H1 (cell line): ENCODE measurements around the gene HS3ST3B1. TPM values are rescaled to one million over a fixed set of nuclear protein-coding genes. Genes with fewer than 3 reads are reported as not detected.
A peak's percentile ranks its signal among the peaks of the same experiment; 100 is the strongest.

Experiments
- CTCF ChIA-PET: fragments of 300-600 bp; sonication (Branson Sonifier 250); formaldehyde crosslinking; loops from one replicate; lab custom pipeline; 2021; ENCODE audit not compliant: partially characterized antibody; lab: Charles Lee
- POLR2A ChIA-PET: fragments of 300-600 bp; sonication (Branson Sonifier 250); formaldehyde crosslinking; loops from one replicate; lab custom pipeline; 2021; ENCODE audit warnings: inconsistent platforms; ENCODE audit not compliant: partially characterized antibody; lab: Charles Lee
- DNase-seq, 2 experiments: peaks; one replicate each; pipeline versions ENCODE4 v3.0.0 to v3.0.0-alpha.2; 2010 to 2022; ENCODE audit warnings: low spot score in 2 of 2, low read depth in 1 of 2, mixed read lengths in 1 of 2
- FAIRE-seq: peaks from 2 replicates; lab custom pipeline; 2011; peaks lifted over from hg19 to GRCh38; lab: Jason Lieb, UNC
- H2AFZ ChIP-seq: 2 replicates; pipeline ENCODE4 v1.8.1; 2012; ENCODE audit warnings: low read length, inconsistent platforms
- H2AK5ac ChIP-seq: 2 replicates; pipeline ENCODE4 v1.6.1; 2013; ENCODE audit warnings: low read depth, low read length
- H2BK120ac ChIP-seq: replicated peaks from 2 replicates; pipeline ENCODE3; 2013; ENCODE audit warnings: low read depth, low read length, inconsistent platforms
- H2BK12ac ChIP-seq: 2 replicates; pipeline ENCODE4 v1.6.1; 2013; ENCODE audit warnings: low read depth, low read length
- H2BK15ac ChIP-seq: 2 replicates; pipeline ENCODE4 v1.6.1; 2013; ENCODE audit warnings: low read length
- H2BK20ac ChIP-seq: 2 replicates; pipeline ENCODE4 v1.6.1; 2013; ENCODE audit warnings: low read length
- H2BK5ac ChIP-seq: 2 replicates; pipeline ENCODE4 v1.6.1; 2013; ENCODE audit warnings: low read depth, low read length
- H3K14ac ChIP-seq: 2 replicates; pipeline ENCODE4 v1.6.1; 2013; ENCODE audit warnings: inconsistent platforms; ENCODE audit not compliant: insufficient read length
- H3K18ac ChIP-seq: 2 replicates; pipeline ENCODE4 v1.6.1; 2013; ENCODE audit warnings: low read length; ENCODE audit errors: extremely low read depth
- H3K23ac ChIP-seq: 2 replicates; pipeline ENCODE4 v1.6.1; 2013; ENCODE audit warnings: inconsistent platforms; ENCODE audit not compliant: insufficient read length
- H3K23me2 ChIP-seq: 2 replicates; pipeline ENCODE4 v1.6.1; 2013; ENCODE audit warnings: low read depth, low read length
- H3K27ac ChIP-seq: 2 replicates; pipeline ENCODE4 v1.6.1; 2011; ENCODE audit warnings: low read depth, low read length, inconsistent platforms
- H3K27me3 ChIP-seq, 4 experiments: replicated peaks in 1 of 4; 1 replicate in 1 of 4; 2 replicates in 3 of 4; pipeline versions ENCODE4 v1.6.1 to v1.8.1; 2011 to 2013; ENCODE audit warnings: low read length in 3 of 4, mild to moderate bottlenecking in 3 of 4, inconsistent platforms in 2 of 4, mixed read lengths in 2 of 4, moderate library complexity in 1 of 4; ENCODE audit not compliant: control insufficient read depth in 3 of 4, insufficient read depth in 3 of 4; ENCODE audit errors: extremely low read depth in 1 of 4
- H3K36me3 ChIP-seq, 4 experiments: 2 replicates each; pipeline versions ENCODE4 v1.6.1 to v1.8.1; 2011 to 2013; ENCODE audit warnings: mild to moderate bottlenecking in 4 of 4, low read length in 3 of 4, moderate library complexity in 2 of 4, control low read depth in 1 of 4, inconsistent platforms in 1 of 4; ENCODE audit not compliant: insufficient read depth in 4 of 4, control insufficient read depth in 2 of 4
- H3K4ac ChIP-seq: replicated peaks from 2 replicates; pipeline ENCODE3; 2013; ENCODE audit warnings: low read length, low read depth, mixed read lengths, inconsistent platforms; ENCODE audit not compliant: insufficient read length
- H3K4me1 ChIP-seq, 4 experiments: replicated peaks in 1 of 4; 1 replicate in 1 of 4; 2 replicates in 3 of 4; pipeline versions ENCODE4 v1.6.1 to v1.8.1; 2011 to 2013; ENCODE audit warnings: low read length in 3 of 4, inconsistent platforms in 2 of 4, mixed read lengths in 1 of 4; ENCODE audit not compliant: insufficient read depth in 4 of 4, control insufficient read depth in 3 of 4
- H3K4me2 ChIP-seq, 2 experiments: 2 replicates each; pipeline versions ENCODE4 v1.6.1 to v1.8.1; 2011 to 2013; ENCODE audit warnings: low read depth in 2 of 2, low read length in 2 of 2, control low read depth in 1 of 2, inconsistent platforms in 1 of 2, mild to moderate bottlenecking in 1 of 2; ENCODE audit not compliant: insufficient read depth in 1 of 2
- H3K4me3 ChIP-seq, 4 experiments: fragments of 200-600, 300-600 bp in 1 of 4; sonication (generic), shearing (Covaris generic), sonication (Bioruptor Twin) in 1 of 4; 2 replicates each; pipeline versions ENCODE4 v1.5.1 to v1.8.1; 2011 to 2016; ENCODE audit warnings: low read length in 4 of 4, low read depth in 3 of 4, control low read depth in 2 of 4, inconsistent platforms in 2 of 4, mild to moderate bottlenecking in 2 of 4, mixed read lengths in 1 of 4, moderate library complexity in 1 of 4; ENCODE audit not compliant: insufficient read depth in 2 of 4; ENCODE audit errors: extremely low read depth in 1 of 4
- H3K56ac ChIP-seq: replicated peaks from 2 replicates; pipeline ENCODE3; 2013; ENCODE audit warnings: low read depth, mild to moderate bottlenecking, mixed read lengths, low read length, inconsistent platforms; ENCODE audit not compliant: insufficient read length
- H3K79me1 ChIP-seq: 2 replicates; pipeline ENCODE4 v1.6.1; 2013; ENCODE audit warnings: low read depth, low read length, control low read depth
- H3K79me2 ChIP-seq, 2 experiments: 2 replicates each; pipeline versions ENCODE4 v1.6.1 to v1.8.1; 2012 to 2013; ENCODE audit warnings: low read length in 2 of 2, mild to moderate bottlenecking in 2 of 2, inconsistent platforms in 1 of 2; ENCODE audit not compliant: insufficient read depth in 2 of 2, control insufficient read depth in 1 of 2
- H3K9ac ChIP-seq, 4 experiments: replicated peaks in 1 of 4; 1 replicate in 1 of 4; 2 replicates in 3 of 4; pipeline versions ENCODE4 v1.6.1 to v1.8.1; 2011 to 2013; ENCODE audit warnings: low read depth in 3 of 4, low read length in 3 of 4, control low read depth in 2 of 4, mild to moderate bottlenecking in 2 of 4, moderate library complexity in 2 of 4, inconsistent platforms in 1 of 4; ENCODE audit errors: extremely low read depth in 1 of 4
- H3K9me3 ChIP-seq, 2 experiments: 2 replicates each; pipeline versions ENCODE4 v1.6.1 to v1.8.1; 2012 to 2013; ENCODE audit warnings: mild to moderate bottlenecking in 2 of 2, moderate library complexity in 2 of 2, control low read depth in 1 of 2, inconsistent platforms in 1 of 2, low read depth in 1 of 2, low read length in 1 of 2, mixed read lengths in 1 of 2; ENCODE audit not compliant: insufficient read depth in 2 of 2
- H4K20me1 ChIP-seq, 2 experiments: replicated peaks in 1 of 2; 2 replicates each; pipeline versions ENCODE3 to v1.8.1; 2011 to 2013; ENCODE audit warnings: inconsistent platforms in 2 of 2, low read length in 2 of 2, mild to moderate bottlenecking in 1 of 2; ENCODE audit not compliant: insufficient read depth in 2 of 2, control insufficient read depth in 1 of 2
- H4K5ac ChIP-seq: 2 replicates; pipeline ENCODE4 v1.6.1; 2013; ENCODE audit warnings: low read length, low read depth, mixed read lengths, inconsistent platforms; ENCODE audit not compliant: insufficient read length
- H4K8ac ChIP-seq: 2 replicates; pipeline ENCODE4 v1.8.0; 2013; ENCODE audit warnings: mild to moderate bottlenecking, moderate library complexity, low read length, inconsistent platforms; ENCODE audit not compliant: insufficient read depth; ENCODE audit errors: extremely low read depth
- H4K91ac ChIP-seq: replicated peaks from 2 replicates; pipeline ENCODE3; 2013; ENCODE audit warnings: low read length, mixed read lengths, inconsistent platforms; ENCODE audit not compliant: insufficient read length
- RNF2 ChIP-seq: fragments of 200-900, 300-1000 bp; sonication (generic); IDR thresholded peaks from 2 replicates; pipeline ENCODE4 v1.7.1; 2016; ENCODE audit warnings: borderline replicate concordance, low read depth, mild to moderate bottlenecking, antibody characterized with exemption, low read length; ENCODE audit not compliant: poor library complexity, severe bottlenecking; ENCODE audit errors: missing control alignments
- SIN3A ChIP-seq, 2 experiments: IDR thresholded peaks in 1 of 2; conservative IDR thresholded peaks in 1 of 2; 2 replicates each; pipeline ENCODE4 v1.6.1; 2011 to 2012; ENCODE audit warnings: low read length in 2 of 2, improper control_type of control experiment in 1 of 2, low read depth in 1 of 2, mild to moderate bottlenecking in 1 of 2
- WGBS, 2 experiments: shearing (Covaris generic) in 1 of 2; methylation state at CpG; one replicate each; pipeline versions ENCODE4 v1.1.6 to v1.1.7; 2013 to 2015; ENCODE audit warnings: low lambda C conversion rate in 2 of 2, mixed read lengths in 2 of 2, inconsistent platforms in 1 of 2, low coverage in 1 of 2, missing lambda C conversion rate in 1 of 2; ENCODE audit not compliant: insufficient replicate concordance in 2 of 2, insufficient coverage in 1 of 2, insufficient read length in 1 of 2; ENCODE audit errors: extremely low coverage in 1 of 2, missing lambda C conversion rate in 1 of 2; 5-methylcytosine and 5-hydroxymethylcytosine counted together
- polyA plus RNA-seq, 7 experiments: library from polyadenylated mRNA; depleted of rRNA in 3 of 7; stranded (reverse) in 5 of 7; unstranded in 2 of 7; fragments of >200 nt in 5 of 7; fragments of 200-250 nt in 2 of 7; gene quantifications; 1 replicate in 5 of 7; 2 replicates in 1 of 7; 4 replicates in 1 of 7; pipeline versions ENCODE4 v1.2.1 to v1.2.3, GENCODE V29; 2011 to 2013; ENCODE audit warnings: missing spikeins in 2 of 7, mixed read lengths in 2 of 7
- total RNA-seq: library from RNA; stranded (reverse); fragmentation: NEBNext Ultra II Directional; extraction: Animal tissue kit (Norgen Biotek cat#: 25700); gene quantifications from 2 replicates; pipeline ENCODE4 v1.2.1, GENCODE V29; 2021

The HS3ST3B1 gene
- total and polyA plus RNA-seq, 2 of the 8 experiments (the other 6 are each of a cell fraction or from before 2014, with no cell fraction given): 4.7 to 14.4 TPM

DNA sequence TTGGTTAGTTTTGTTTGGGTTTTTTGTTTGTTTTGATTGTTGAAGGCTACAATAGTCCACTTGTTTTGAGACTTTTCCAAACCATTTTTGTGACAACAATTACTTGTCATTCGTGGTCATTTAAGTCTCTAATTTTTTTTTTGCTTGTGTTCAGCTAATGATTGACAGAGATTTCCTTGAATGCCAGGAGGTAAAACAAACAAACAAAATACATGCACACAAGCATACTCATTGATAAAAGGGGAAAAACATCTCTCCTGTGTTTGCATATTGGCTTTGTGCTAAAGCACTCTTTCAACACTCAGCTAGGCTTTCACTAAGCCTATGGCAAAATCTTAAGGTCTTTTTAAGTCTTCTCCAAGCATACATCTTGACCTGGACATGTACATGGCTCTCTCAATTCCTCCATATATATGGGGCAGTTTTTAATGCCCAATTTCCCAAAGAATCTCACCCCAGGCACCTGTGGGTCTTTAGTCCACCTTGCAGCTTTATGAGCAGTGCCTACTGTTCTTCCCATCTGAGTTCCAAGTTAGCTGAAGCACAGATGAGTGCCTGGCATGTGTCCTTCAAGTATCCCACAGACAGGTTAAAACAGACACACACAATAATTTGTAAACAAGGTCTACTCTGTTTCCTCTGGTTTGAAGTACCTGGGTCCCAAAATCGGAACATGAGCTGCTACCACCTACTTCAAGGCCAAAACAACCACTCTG is 24.2 kb upstream of the HS3ST3B1 start:
- Histone ChIP-seq H4K8ac (no peak overlapping the region), H3K4me1 (no peaks in the 10 kb centered on the region), H4K5ac (no peak overlapping the region), H3K36me3 (no peaks in the 10 kb centered on the region), H3K23ac (no peak overlapping the region), H3K79me2 (no peaks in the 10 kb centered on the region), H2AK5ac (no peak overlapping the region), H2BK120ac (no peak overlapping the region), H2BK20ac (no peak overlapping the region), H3K27me3 (no peaks in the 10 kb centered on the region), H4K20me1 (no peaks in the 10 kb centered on the region), H3K23me2 (no peaks in the 10 kb centered on the region), H3K9me3 (no peaks in the 10 kb centered on the region), H3K4me2 (no peak overlapping the region), H3K27ac (no peak overlapping the region), H2BK12ac (no peak overlapping the region), H3K79me1 (no peaks in the 10 kb centered on the region), H3K56ac (no peak overlapping the region), H3K4ac (no peak overlapping the region), H4K91ac (no peak overlapping the region), H3K4me3 (no peak overlapping the region), H3K14ac (no peak overlapping the region), H2BK15ac (no peak overlapping the region), H2AFZ (no peak overlapping the region), H2BK5ac (no peak overlapping the region), H3K18ac (no peak overlapping the region), H3K9ac (no peak overlapping the region)
- WGBS, 2 experiments: 90% methylated on average over 2 of the region's 2 CpGs; no CpG with 5 or more reads in 1 of the 2 experiments
- ChIA-PET CTCF (no interaction called here), POLR2A (interaction anchor here (1.3 kb wide), 1 partner anchor 21 kb away, joined by 3 read pairs; no protein-coding TSS in a partner anchor)
- FAIRE-seq (peak; percentile 66), DNase-seq (no peak)
- TF ChIP-seq SIN3A (conservative IDR thresholded peaks at IDR 0.05 in 1 of 2, IDR thresholded peaks at IDR 0.05 in 1 of 2; ENCODE audit: low read depth in 1 of 2, low read length in 2 of 2) (no peak), RNF2 (no peak)
